GM23248 (cell line): ENCODE data around the gene SPNS3. TPM values are rescaled to one million over a fixed set of nuclear protein-coding genes. Genes with fewer than 3 reads are reported as not detected.

Source experiments
- DNase-seq: peaks from one replicate; pipeline ENCODE4 v3.0.0-alpha.2; 2015
- H2AFZ ChIP-seq: fragments of 200-600 bp; sonication (generic); 2 replicates; pipeline ENCODE4 v1.6.1; 2016; ENCODE audit warnings: antibody characterized with exemption
- H3F3A ChIP-seq: fragments of 200-600 bp; sonication (generic); 2 replicates; pipeline ENCODE4 v1.6.1; 2016; ENCODE audit warnings: mild to moderate bottlenecking, antibody characterized with exemption, mixed run types; ENCODE audit not compliant: insufficient read depth
- H3K27ac ChIP-seq: fragments of 200-600 bp; sonication (generic); 2 replicates; pipeline ENCODE4 v1.5.1; 2016; ENCODE audit warnings: mild to moderate bottlenecking
- H3K27me3 ChIP-seq: fragments of 200-600 bp; sonication (generic); replicated peaks from 2 replicates; pipeline ENCODE4 v1.6.1; 2016; ENCODE audit warnings: mild to moderate bottlenecking; ENCODE audit not compliant: insufficient read depth
- H3K36me3 ChIP-seq: fragments of 200-600 bp; sonication (generic); 2 replicates; pipeline ENCODE4 v1.6.1; 2016; ENCODE audit warnings: low read depth, mild to moderate bottlenecking
- H3K4me1 ChIP-seq: fragments of 200-600 bp; sonication (generic); 2 replicates; pipeline ENCODE4 v1.6.1; 2016; ENCODE audit warnings: mild to moderate bottlenecking; ENCODE audit not compliant: insufficient read depth
- H3K4me2 ChIP-seq: fragments of 200-600 bp; sonication (generic); one replicate; pipeline ENCODE4 v1.6.1; 2016; ENCODE audit warnings: mild to moderate bottlenecking; ENCODE audit not compliant: unreplicated experiment
- H3K4me3 ChIP-seq: fragments of 200-600 bp; sonication (generic); 2 replicates; pipeline ENCODE4 v1.5.1; 2016; ENCODE audit warnings: mild to moderate bottlenecking
- H3K79me2 ChIP-seq: fragments of 200-600 bp; sonication (generic); 2 replicates; pipeline ENCODE4 v1.6.1; 2016; ENCODE audit warnings: mild to moderate bottlenecking; ENCODE audit not compliant: insufficient read depth
- H3K9ac ChIP-seq: fragments of 200-600 bp; sonication (generic); 2 replicates; pipeline ENCODE4 v1.6.1; 2016; ENCODE audit warnings: mild to moderate bottlenecking
- H3K9me2 ChIP-seq: fragments of 200-600 bp; sonication (generic); 2 replicates; pipeline ENCODE4 v1.6.1; 2016; ENCODE audit warnings: mixed run types, mild to moderate bottlenecking, moderate library complexity; ENCODE audit not compliant: insufficient read depth
- H3K9me3 ChIP-seq: fragments of 200-600 bp; sonication (generic); one replicate; pipeline ENCODE4 v1.6.1; 2017; ENCODE audit warnings: low read depth
- H4K20me1 ChIP-seq: fragments of 200-600 bp; sonication (generic); 2 replicates; pipeline ENCODE4 v1.6.0; 2016; ENCODE audit not compliant: insufficient read depth
- EZH2 ChIP-seq: fragments of 200-600 bp; sonication (generic); IDR thresholded peaks from 2 replicates; pipeline ENCODE4 v1.6.1; 2018; ENCODE audit warnings: antibody characterized with exemption, mild to moderate bottlenecking; ENCODE audit not compliant: insufficient read depth, poor library complexity, severe bottlenecking
- EZH2phosphoT487 ChIP-seq: fragments of 200-600 bp; sonication (generic); IDR thresholded peaks from 2 replicates; pipeline ENCODE4 v1.6.1; 2018; ENCODE audit warnings: antibody characterized with exemption, moderate library complexity, mild to moderate bottlenecking, low read depth; ENCODE audit not compliant: insufficient read depth
- WGBS, 2 experiments: methylation state at CpG; one replicate each; pipeline ENCODE4 v1.1.6; 2015 to 2017; ENCODE audit warnings: low lambda C conversion rate in 2 of 2, low coverage in 1 of 2; ENCODE audit errors: missing lambda C conversion rate in 2 of 2; 5-methylcytosine and 5-hydroxymethylcytosine counted together
- in situ Hi-C: fragments of 300-500 bp; cut with MboI; formaldehyde crosslinking; loops from 2 replicates; pipeline ENCODE4 v1.15.0; 2020
- polyA plus RNA-seq: library from polyadenylated mRNA; unstranded; fragments of >200 nt; fragmentation: Nextera tagmentation; extraction: Ambion mirVana; gene quantifications from 2 replicates; pipeline ENCODE4 v1.2.1, GENCODE V29; 2016
- total RNA-seq: library from RNA; depleted of rRNA; stranded (reverse); fragments of >200 nt; shearing (Covaris generic); gene quantifications from 2 replicates; pipeline ENCODE4 v1.2.3, GENCODE V29; 2014

Gene SPNS3
- total and polyA plus RNA-seq, 2 experiments from 2014 or later = not detected

DNA sequence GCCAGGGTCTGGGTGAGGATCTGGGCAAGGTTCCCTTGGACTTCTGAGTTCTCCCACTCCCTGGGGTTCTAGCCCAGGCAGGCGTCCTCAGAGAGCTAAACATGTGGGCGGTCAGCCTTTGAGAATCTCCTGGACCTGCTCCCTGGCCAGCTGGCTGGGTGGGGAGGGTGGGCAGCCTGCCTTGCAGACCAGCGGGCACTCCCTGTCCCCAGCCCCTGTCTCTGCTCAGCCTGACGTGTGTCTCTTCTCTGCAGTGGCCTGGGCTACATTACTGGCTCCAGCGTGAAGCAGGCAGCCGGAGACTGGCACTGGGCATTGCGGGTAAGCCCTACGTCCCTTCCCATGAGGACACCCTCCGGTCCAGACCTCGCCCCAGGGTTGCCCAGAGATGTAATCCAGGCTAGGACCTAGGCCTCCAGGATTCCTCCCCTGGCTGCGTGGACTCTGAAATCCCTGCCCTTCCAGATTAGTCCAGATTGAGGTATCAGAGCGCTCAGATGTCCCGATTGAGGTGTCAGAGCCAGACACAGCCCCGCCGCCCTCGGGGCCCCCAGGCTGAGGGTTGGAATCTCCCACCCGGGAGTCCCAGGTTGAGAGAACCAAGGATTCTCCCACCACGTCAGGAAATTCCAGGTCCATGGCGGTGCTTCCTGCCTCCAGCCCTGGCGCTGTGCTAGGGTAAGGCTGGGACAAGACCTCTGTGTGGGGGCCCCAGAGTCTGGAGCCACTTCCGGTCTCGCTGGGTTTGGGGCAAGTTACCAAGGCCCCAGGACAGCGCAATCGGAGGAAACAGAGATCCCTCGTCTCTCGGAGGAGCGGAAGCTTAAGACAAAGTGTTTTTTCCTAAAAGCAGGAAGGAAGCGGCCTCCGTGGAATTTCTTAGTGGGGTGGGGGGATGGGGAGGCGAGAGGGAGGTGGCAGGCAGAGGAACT, 97.3 kb downstream of the SPNS3 start:
- no peaks in the 10 kb centered on the region for H3F3A ChIP-seq
- H2AFZ ChIP-seq = no peak overlapping the region
- in situ Hi-C loops = no loop called here

DNA sequence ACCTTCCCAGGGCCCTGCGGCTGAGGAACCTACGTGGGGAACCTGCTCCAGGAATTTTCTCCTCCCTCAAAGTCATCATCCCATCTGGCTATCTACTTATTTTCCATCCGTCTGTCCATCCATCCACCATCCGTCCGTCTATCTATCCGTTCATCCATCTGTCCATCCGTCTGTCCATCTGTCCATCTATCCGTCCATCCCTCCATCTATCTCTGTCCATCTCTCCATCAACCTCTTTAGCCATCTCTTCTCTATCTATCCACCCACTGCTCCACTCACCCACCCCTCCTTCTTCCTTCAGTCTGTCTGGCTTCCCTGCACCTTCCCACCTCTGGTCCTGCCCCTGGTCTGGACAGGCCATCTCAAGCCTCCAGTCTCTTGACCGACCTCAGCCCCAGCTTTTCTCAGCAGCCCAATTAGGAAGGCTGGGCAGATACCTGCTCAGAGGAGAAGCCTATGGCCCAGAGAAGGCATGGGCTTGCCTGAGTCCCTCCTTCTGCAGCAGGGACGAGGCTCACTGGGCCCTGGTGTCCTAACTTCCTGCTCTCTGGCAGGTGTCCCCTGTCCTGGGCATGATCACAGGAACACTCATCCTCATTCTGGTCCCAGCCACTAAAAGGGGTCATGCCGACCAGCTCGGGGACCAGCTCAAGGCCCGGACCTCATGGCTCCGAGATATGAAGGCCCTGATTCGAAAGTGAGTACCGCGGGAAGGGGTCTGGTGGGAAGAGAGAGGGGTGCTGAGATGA, 98.4 kb downstream of the SPNS3 start:
- Histone ChIP-seq H3K27ac (no peak overlapping the region), H3K4me3 (no peak overlapping the region), H3K4me1 (no peaks in the 10 kb centered on the region), H3K9me3 (no peaks in the 10 kb centered on the region), H3K9me2 (no peaks in the 10 kb centered on the region), H3K36me3 (no peaks in the 10 kb centered on the region), H3K4me2 (no peak overlapping the region), H3F3A (no peaks in the 10 kb centered on the region), H3K9ac (no peak overlapping the region), H2AFZ (no peak overlapping the region), H4K20me1 (no peaks in the 10 kb centered on the region), H3K27me3 (peaks cover 11% of the 10 kb centered on the region), H3K79me2 (no peaks in the 10 kb centered on the region)
- in situ Hi-C loops = no loop called here
- DNase-seq = no peak
- 83 to 86% methylated on average over 17 of the region's 17 CpGs for WGBS, 2 experiments
- no peak for TF ChIP-seq EZH2
- TF ChIP-seq EZH2phosphoT487 = no peak

More for the DNA sequence above, 97.3 kb downstream of the SPNS3 start:
- no peaks in the 10 kb centered on the region for H3K9me2 ChIP-seq
- no peaks in the 10 kb centered on the region for H3K79me2 ChIP-seq
- no peak overlapping the region for H3K9ac ChIP-seq
- no peak overlapping the region for H3K27ac ChIP-seq
- H3K9me3 ChIP-seq = no peaks in the 10 kb centered on the region
- WGBS, 2 experiments = 54 to 64% methylated on average over 26 to 30 of the region's 30 CpGs
- TF ChIP-seq EZH2 = no peak
- TF ChIP-seq EZH2phosphoT487 = no peak
- H4K20me1 ChIP-seq = no peaks in the 10 kb centered on the region
- H3K27me3 ChIP-seq = peaks cover 16% of the 10 kb centered on the region
- no peak overlapping the region for H3K4me2 ChIP-seq
- no peak overlapping the region for H3K4me3 ChIP-seq
- DNase-seq = no peak
- no peaks in the 10 kb centered on the region for H3K36me3 ChIP-seq
- H3K4me1 ChIP-seq = no peaks in the 10 kb centered on the region

DNA sequence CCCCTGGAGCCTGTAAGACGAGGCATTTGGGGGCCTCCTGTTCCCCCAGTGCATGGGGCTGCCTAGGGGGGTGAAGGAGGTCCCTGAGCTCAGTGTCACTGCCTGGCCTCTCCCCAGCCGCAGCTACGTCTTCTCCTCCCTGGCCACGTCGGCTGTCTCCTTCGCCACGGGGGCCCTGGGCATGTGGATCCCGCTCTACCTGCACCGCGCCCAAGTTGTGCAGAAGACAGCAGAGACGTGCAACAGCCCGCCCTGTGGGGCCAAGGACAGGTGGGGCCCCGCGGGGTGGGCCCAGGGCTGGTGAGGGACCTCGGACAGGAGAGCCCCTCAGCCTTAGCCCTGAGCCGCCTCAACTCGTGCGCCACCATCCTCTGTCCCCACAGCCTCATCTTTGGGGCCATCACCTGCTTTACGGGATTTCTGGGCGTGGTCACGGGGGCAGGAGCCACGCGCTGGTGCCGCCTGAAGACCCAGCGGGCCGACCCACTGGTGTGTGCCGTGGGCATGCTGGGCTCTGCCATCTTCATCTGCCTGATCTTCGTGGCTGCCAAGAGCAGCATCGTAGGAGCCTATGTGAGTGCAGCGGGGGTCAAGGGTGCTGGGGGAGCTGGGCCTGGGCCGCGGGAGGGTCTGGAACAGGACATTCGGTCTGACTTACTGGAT, 99.3 kb downstream of the SPNS3 start:
- Histone ChIP-seq H3K4me1 (no peaks in the 10 kb centered on the region), H3K27me3 (peaks cover 3% of the 10 kb centered on the region; the same call in 1 of the 2 replicates), H3K9me3 (no peaks in the 10 kb centered on the region), H3K27ac (no peak overlapping the region), H3K79me2 (no peaks in the 10 kb centered on the region), H3K4me3 (no peak overlapping the region), H3K4me2 (no peak overlapping the region), H3K36me3 (no peaks in the 10 kb centered on the region), H3K9me2 (no peaks in the 10 kb centered on the region), H3F3A (no peaks in the 10 kb centered on the region), H2AFZ (no peak overlapping the region), H4K20me1 (no peaks in the 10 kb centered on the region), H3K9ac (no peak overlapping the region)
- no peak for DNase-seq
- in situ Hi-C loops = no loop called here
- TF ChIP-seq EZH2 (no peak), EZH2phosphoT487 (no peak)
- WGBS, 2 experiments = 89 to 95% methylated on average over 30 to 33 of the region's 33 CpGs
